SU-DHL-6 (cell line): Measurements from ENCODE around the gene DIAPH2.

Source experiments
- H2AFZ ChIP-seq: fragments of 200-600 bp; sonication (generic); 2 replicates; pipeline ENCODE4 v1.6.1; 2014; ENCODE audit warnings: low read depth, mild to moderate bottlenecking, moderate library complexity, mixed read lengths, antibody characterized with exemption, low read length; ENCODE audit not compliant: severe bottlenecking
- H3F3A ChIP-seq: fragments of 200-600 bp; shearing (Covaris generic); 2 replicates; pipeline ENCODE4 v1.6.0; 2016; ENCODE audit warnings: antibody characterized with exemption, mild to moderate bottlenecking; ENCODE audit not compliant: insufficient read depth
- H3K27ac ChIP-seq: fragments of 200-600 bp; sonication (generic); 2 replicates; pipeline ENCODE4 v1.5.1; 2016; ENCODE audit warnings: low read depth, mild to moderate bottlenecking, low read length, moderate library complexity, mixed read lengths
- H3K27me3 ChIP-seq: fragments of 200-600 bp; sonication (generic), shearing (Covaris generic); 2 replicates; pipeline ENCODE4 v1.6.0; 2014; ENCODE audit warnings: mild to moderate bottlenecking, low read length
- H3K36me3 ChIP-seq: fragments of 200-600 bp; sonication (generic); 2 replicates; pipeline ENCODE4 v1.6.1; 2014; ENCODE audit warnings: mild to moderate bottlenecking, low read length, mixed read lengths
- H3K4me2 ChIP-seq: fragments of 300-600, 200-600 bp; shearing (Covaris generic), sonication (generic); 2 replicates; pipeline ENCODE4 v1.6.0; 2014; ENCODE audit warnings: low read length, low read depth, mild to moderate bottlenecking; ENCODE audit not compliant: poor library complexity, severe bottlenecking
- H3K4me3 ChIP-seq: fragments of 200-600 bp; sonication (generic); 2 replicates; pipeline ENCODE4 v1.5.1; 2014; ENCODE audit warnings: antibody characterized with exemption, low read length, mild to moderate bottlenecking, mixed read lengths; ENCODE audit not compliant: insufficient read depth, poor library complexity, severe bottlenecking
- H3K79me2 ChIP-seq: fragments of 200-600 bp; sonication (generic); 2 replicates; pipeline ENCODE4 v1.6.1; 2014; ENCODE audit warnings: mild to moderate bottlenecking, low read length, moderate library complexity; ENCODE audit not compliant: insufficient read depth
- H3K9ac ChIP-seq: fragments of 200-600 bp; sonication (generic); 2 replicates; pipeline ENCODE4 v1.7.0; 2014; ENCODE audit warnings: mild to moderate bottlenecking, low read length
- H3K9me2 ChIP-seq: fragments of 200-600 bp; sonication (generic); replicated peaks from 2 replicates; pipeline ENCODE4 v1.6.1; 2014; ENCODE audit warnings: low read length; ENCODE audit not compliant: insufficient read depth
- H3K9me3 ChIP-seq: fragments of 200-600 bp; sonication (generic); 2 replicates; pipeline ENCODE4 v1.6.1; 2014; ENCODE audit warnings: low read length, mixed read lengths; ENCODE audit not compliant: insufficient read depth
- H4K20me1 ChIP-seq: fragments of 200-600 bp; sonication (generic); 2 replicates; pipeline ENCODE4 v1.6.1; 2014; ENCODE audit warnings: low read depth, mild to moderate bottlenecking, antibody characterized with exemption, low read length, moderate library complexity, mixed read lengths
- EZH2phosphoT487 ChIP-seq: fragments of 200-600 bp; sonication (generic), shearing (Covaris generic); conservative IDR thresholded peaks from 2 replicates; pipeline ENCODE4 v1.6.1; 2018; ENCODE audit warnings: mild to moderate bottlenecking, antibody characterized with exemption, low read length, moderate library complexity, mixed read lengths
- TF ChIP-seq, protein P1 (sequence below): fragments of 200-600 bp; sonication (generic); IDR thresholded peaks from one replicate; pipeline ENCODE4 v1.5.1; 2017; ENCODE audit warnings: antibody characterized with exemption, mild to moderate bottlenecking, low read length, moderate library complexity; ENCODE audit not compliant: insufficient read depth, poor library complexity, severe bottlenecking

The DIAPH2 gene

DNA sequence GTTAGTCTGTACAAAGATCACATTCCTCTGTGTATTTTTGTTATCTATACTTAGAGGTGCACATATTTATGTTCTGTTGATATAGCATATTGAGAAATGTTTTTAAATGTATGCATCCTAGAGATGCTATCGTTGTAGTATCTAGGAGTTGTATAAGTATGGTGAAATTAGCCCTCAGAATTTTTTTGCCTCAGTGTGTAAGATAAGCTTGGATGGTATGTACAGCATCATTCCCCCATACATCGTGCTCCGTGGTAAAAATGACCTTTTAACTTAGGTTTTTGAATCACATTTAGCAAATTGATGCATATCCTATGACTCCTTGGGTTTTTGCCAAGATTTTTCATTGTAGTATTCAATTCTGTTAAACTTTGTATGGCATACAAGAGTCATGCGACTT, 312.6 kb downstream of the DIAPH2 start:
- no peaks in the 10 kb centered on the region for H3F3A ChIP-seq
- H3K27ac ChIP-seq: no peak overlapping the region
- TF ChIP-seq, protein P1, sequence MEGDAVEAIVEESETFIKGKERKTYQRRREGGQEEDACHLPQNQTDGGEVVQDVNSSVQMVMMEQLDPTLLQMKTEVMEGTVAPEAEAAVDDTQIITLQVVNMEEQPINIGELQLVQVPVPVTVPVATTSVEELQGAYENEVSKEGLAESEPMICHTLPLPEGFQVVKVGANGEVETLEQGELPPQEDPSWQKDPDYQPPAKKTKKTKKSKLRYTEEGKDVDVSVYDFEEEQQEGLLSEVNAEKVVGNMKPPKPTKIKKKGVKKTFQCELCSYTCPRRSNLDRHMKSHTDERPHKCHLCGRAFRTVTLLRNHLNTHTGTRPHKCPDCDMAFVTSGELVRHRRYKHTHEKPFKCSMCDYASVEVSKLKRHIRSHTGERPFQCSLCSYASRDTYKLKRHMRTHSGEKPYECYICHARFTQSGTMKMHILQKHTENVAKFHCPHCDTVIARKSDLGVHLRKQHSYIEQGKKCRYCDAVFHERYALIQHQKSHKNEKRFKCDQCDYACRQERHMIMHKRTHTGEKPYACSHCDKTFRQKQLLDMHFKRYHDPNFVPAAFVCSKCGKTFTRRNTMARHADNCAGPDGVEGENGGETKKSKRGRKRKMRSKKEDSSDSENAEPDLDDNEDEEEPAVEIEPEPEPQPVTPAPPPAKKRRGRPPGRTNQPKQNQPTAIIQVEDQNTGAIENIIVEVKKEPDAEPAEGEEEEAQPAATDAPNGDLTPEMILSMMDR: no peak
- TF ChIP-seq EZH2phosphoT487: no peak
- no peaks in the 10 kb centered on the region for H3K36me3 ChIP-seq
- no peaks in the 10 kb centered on the region for H3K79me2 ChIP-seq
- H3K4me3 ChIP-seq: no peak overlapping the region
- no peak overlapping the region for H2AFZ ChIP-seq
- H4K20me1 ChIP-seq: no peaks in the 10 kb centered on the region
- H3K4me2 ChIP-seq: no peak overlapping the region
- H3K9ac ChIP-seq: no peak overlapping the region
- no peaks in the 10 kb centered on the region for H3K9me2 ChIP-seq
- no peaks in the 10 kb centered on the region for H3K9me3 ChIP-seq
- H3K27me3 ChIP-seq: no peaks in the 10 kb centered on the region

GRCh38 chrX:97000682-97001368, 316.2 kb downstream of the DIAPH2 start:
- TF ChIP-seq, protein P1: no peak
- TF ChIP-seq EZH2phosphoT487: no peak
- no peak overlapping the region for H3K9ac ChIP-seq
- no peaks in the 10 kb centered on the region for H3K36me3 ChIP-seq
- no peaks in the 10 kb centered on the region for H3F3A ChIP-seq
- no peaks in the 10 kb centered on the region for H3K9me3 ChIP-seq
- H3K27ac ChIP-seq: no peak overlapping the region
- H3K4me2 ChIP-seq: no peak overlapping the region
- H3K4me3 ChIP-seq: no peak overlapping the region
- H4K20me1 ChIP-seq: no peaks in the 10 kb centered on the region
- no peaks in the 10 kb centered on the region for H3K79me2 ChIP-seq
- no peaks in the 10 kb centered on the region for H3K9me2 ChIP-seq
- H3K27me3 ChIP-seq: no peaks in the 10 kb centered on the region
- no peak overlapping the region for H2AFZ ChIP-seq

DNA sequence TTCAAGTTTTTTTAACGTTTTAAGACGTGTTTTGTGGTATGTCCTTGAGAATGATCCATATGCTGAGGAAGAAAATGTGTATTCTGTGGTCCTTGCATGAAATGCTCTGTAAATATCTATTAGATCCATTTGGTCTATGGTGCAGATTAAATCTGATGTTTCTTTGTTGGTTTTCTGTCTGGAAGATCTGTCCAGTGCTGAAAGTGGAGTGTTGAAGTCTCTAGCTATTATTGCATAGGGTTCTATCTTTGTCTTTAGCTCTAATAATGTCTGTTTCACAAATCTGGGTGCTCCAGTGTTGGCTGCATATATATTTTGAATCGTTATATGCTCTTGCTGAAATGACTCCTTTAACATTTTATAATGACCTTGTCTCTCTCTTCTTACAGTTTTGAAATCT, 321.5 kb downstream of the DIAPH2 start:
- H3K79me2 ChIP-seq: no peaks in the 10 kb centered on the region
- no peak overlapping the region for H3K9ac ChIP-seq
- no peaks in the 10 kb centered on the region for H3K27me3 ChIP-seq
- H3K4me3 ChIP-seq: no peak overlapping the region
- TF ChIP-seq EZH2phosphoT487: no peak
- TF ChIP-seq, protein P1: no peak
- H2AFZ ChIP-seq: no peak overlapping the region
- no peak overlapping the region for H3K4me2 ChIP-seq
- no peaks in the 10 kb centered on the region for H4K20me1 ChIP-seq
- no peaks in the 10 kb centered on the region for H3K9me3 ChIP-seq
- H3K9me2 ChIP-seq: no peaks in the 10 kb centered on the region
- H3F3A ChIP-seq: no peaks in the 10 kb centered on the region
- H3K27ac ChIP-seq: no peak overlapping the region
- no peaks in the 10 kb centered on the region for H3K36me3 ChIP-seq
